Breast epithelium (tissue), 3 donors: ENCODE measurements around the gene NGB.

Experiments
- CTCF ChIP-seq, 3 donors: fragments of 450-650 bp; IDR thresholded peaks; one replicate each; pipeline ENCODE4 v1.5.1; 2016 to 2017; ENCODE audit warnings: antibody characterized with exemption in 3 of 3, mild to moderate bottlenecking in 3 of 3, moderate library complexity in 3 of 3
- POLR2A ChIP-seq: fragments of 450-650 bp; IDR thresholded peaks from one replicate; pipeline ENCODE4 v1.6.1; 2016; ENCODE audit warnings: antibody characterized with exemption, mild to moderate bottlenecking, moderate library complexity
- POLR2AphosphoS5 ChIP-seq, 3 donors: sonication (generic); formaldehyde crosslinking; IDR thresholded peaks; one replicate each; pipeline ENCODE4 v1.6.1; 2017; ENCODE audit warnings: antibody characterized with exemption in 3 of 3

DNA sequence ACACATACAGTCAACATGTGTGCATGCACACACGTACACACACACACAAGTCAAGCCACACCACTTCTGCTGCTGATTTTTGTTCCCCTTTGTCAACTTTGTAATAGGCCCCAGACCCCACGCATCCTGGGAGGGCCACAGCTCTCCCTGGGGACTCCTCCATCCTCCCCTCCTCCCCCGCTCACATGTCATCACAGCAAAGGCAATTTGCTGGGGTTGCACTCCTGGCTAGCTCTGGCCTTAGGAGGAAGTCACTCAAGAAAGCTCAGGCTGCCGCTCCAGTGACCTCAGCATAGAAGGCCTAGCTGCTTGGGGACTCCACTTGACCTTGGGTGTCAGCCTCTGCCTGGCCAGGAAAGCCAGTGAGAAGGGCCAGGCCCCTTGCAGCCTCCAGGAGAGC, 27.2 kb downstream of the NGB start:
- TF ChIP-seq CTCF (IDR thresholded peaks at IDR 0.05), result no peak
- TF ChIP-seq POLR2AphosphoS5 (IDR thresholded peaks at IDR 0.05), result no peak
- no peak for TF ChIP-seq POLR2A
